ENCODE results near the gene CD28.

- TF ChIP-seq EZH2phosphoT487 (IDR thresholded peaks at IDR 0.05; ENCODE audit: insufficient read depth, low read depth) (no peak), EZH2 (IDR thresholded peaks at IDR 0.05; ENCODE audit: insufficient read depth, poor library complexity, severe bottlenecking) (no peak)
These were observed 12.2 kb upstream of the CD28 start for GRCh38 chr2:203694191-203694590.

Measured in GM23248 (cell line).